GM23338 (cell line): ENCODE measurements around the gene NDUFS7. TPM values are rescaled to one million over a fixed set of nuclear protein-coding genes. Genes with fewer than 3 reads are reported as not detected.

ENCODE experiments used
- ATAC-seq: fragments of 200-7000 bp; cut with Tn5 transposase; 3 replicates; pipeline ENCODE4 v1.9.1; 2020
- DNase-seq: peaks from one replicate; pipeline ENCODE4 v3.0.0-alpha.2; 2015; ENCODE audit warnings: low spot score
- H2AFZ ChIP-seq: fragments of 200-600 bp; sonication (generic); 2 replicates; pipeline ENCODE4 v1.8.0; 2016; ENCODE audit warnings: antibody characterized with exemption, mild to moderate bottlenecking, moderate library complexity
- H3F3A ChIP-seq: fragments of 200-600 bp; sonication (generic); replicated peaks from 2 replicates; pipeline ENCODE4 v1.8.0; 2017; ENCODE audit warnings: antibody characterized with exemption, mixed run types, low read depth
- H3K27ac ChIP-seq: fragments of 200-600 bp; sonication (generic); 2 replicates; pipeline ENCODE4 v1.6.1; 2016; ENCODE audit warnings: low read depth
- H3K27me3 ChIP-seq: fragments of 200-600 bp; sonication (generic); 2 replicates; pipeline ENCODE4 v1.8.0; 2016; ENCODE audit warnings: mild to moderate bottlenecking, mixed run types, moderate library complexity; ENCODE audit not compliant: insufficient read depth
- H3K36me3 ChIP-seq: fragments of 200-600 bp; sonication (generic); 2 replicates; pipeline ENCODE4 v1.8.0; 2016; ENCODE audit warnings: mild to moderate bottlenecking; ENCODE audit not compliant: insufficient read depth
- H3K4me1 ChIP-seq: fragments of 200-600 bp; sonication (generic); 2 replicates; pipeline ENCODE4 v1.8.0; 2016; ENCODE audit warnings: mild to moderate bottlenecking, moderate library complexity; ENCODE audit not compliant: insufficient read depth
- H3K4me2 ChIP-seq: fragments of 200-600 bp; sonication (generic); 2 replicates; pipeline ENCODE4 v1.7.1; 2017; ENCODE audit warnings: mixed run types
- H3K4me3 ChIP-seq: fragments of 200-600 bp; sonication (generic); 2 replicates; pipeline ENCODE4 v1.6.1; 2016; ENCODE audit warnings: mixed run types
- H3K79me2 ChIP-seq: fragments of 200-600 bp; sonication (generic); replicated peaks from 2 replicates; pipeline ENCODE4 v1.8.0; 2017; ENCODE audit warnings: mild to moderate bottlenecking; ENCODE audit not compliant: insufficient read depth
- H3K9me2 ChIP-seq: fragments of 200-600 bp; sonication (generic); 2 replicates; pipeline ENCODE4 v1.8.0; 2017; ENCODE audit not compliant: insufficient read depth
- H4K20me1 ChIP-seq: fragments of 200-600 bp; sonication (generic); replicated peaks from 2 replicates; pipeline ENCODE4 v1.8.0; 2017; ENCODE audit warnings: mild to moderate bottlenecking; ENCODE audit not compliant: insufficient read depth
- H3K27ac Mint-ChIP-seq: 2 replicates; pipeline ENCODE4 v1.8.0; 2020; ENCODE audit warnings: inconsistent platforms, mild to moderate bottlenecking, moderate library complexity, mixed read lengths
- H3K27me3 Mint-ChIP-seq: 3 replicates; pipeline ENCODE4 v1.8.0; 2022; ENCODE audit warnings: low read depth, mild to moderate bottlenecking, moderate library complexity, mixed read lengths, inconsistent platforms; ENCODE audit not compliant: insufficient read depth, poor library complexity
- H3K36me3 Mint-ChIP-seq: 3 replicates; pipeline ENCODE4 v1.8.0; 2021; ENCODE audit warnings: low read depth, mild to moderate bottlenecking, inconsistent platforms, moderate library complexity, mixed read lengths
- H3K4me1 Mint-ChIP-seq: 3 replicates; pipeline ENCODE4 v1.8.0; 2020; ENCODE audit warnings: mild to moderate bottlenecking, inconsistent platforms, mixed read lengths
- H3K4me3 Mint-ChIP-seq: 3 replicates; pipeline ENCODE4 v1.8.0; 2021; ENCODE audit warnings: moderate library complexity, mild to moderate bottlenecking, inconsistent platforms, mixed read lengths
- H3K9me3 Mint-ChIP-seq: 3 replicates; pipeline ENCODE4 v1.8.0; 2020; ENCODE audit warnings: moderate library complexity, mild to moderate bottlenecking, inconsistent platforms, mixed read lengths
- CREB1 ChIP-seq: fragments of 250-450 bp; sonication (Bioruptor Pico); IDR thresholded peaks from 2 replicates; pipeline ENCODE4 v1.5.0; 2020; ENCODE audit warnings: low read depth, mild to moderate bottlenecking, moderate library complexity
- CTCF ChIP-seq, 2 experiments: fragments of 200-600 bp in 1 of 2; sonication (generic) in 1 of 2; conservative IDR thresholded peaks; 2 replicates each; pipeline versions ENCODE4 v1.5.1 to v1.6.1; 2016 to 2017; ENCODE audit warnings: antibody characterized with exemption in 2 of 2, low read depth in 2 of 2, mild to moderate bottlenecking in 2 of 2, moderate library complexity in 1 of 2
- EZH2 ChIP-seq: fragments of 200-600 bp; sonication (generic); IDR thresholded peaks from one replicate; pipeline ENCODE4 v1.8.0; 2017; ENCODE audit warnings: antibody characterized with exemption, mild to moderate bottlenecking, low read depth; ENCODE audit not compliant: unreplicated experiment
- NANOG ChIP-seq: IDR thresholded peaks from 2 replicates; pipeline ENCODE4 v1.6.1; 2016; ENCODE audit warnings: antibody characterized with exemption, borderline replicate concordance
- REST ChIP-seq: IDR thresholded peaks from one replicate; pipeline ENCODE4 v1.6.1; 2018; ENCODE audit warnings: antibody characterized with exemption; ENCODE audit not compliant: unreplicated experiment
- STAT1 ChIP-seq: IDR thresholded peaks from one replicate; pipeline ENCODE4 v1.6.1; 2016; ENCODE audit warnings: antibody characterized with exemption; ENCODE audit not compliant: unreplicated experiment
- ZNF114 ChIP-seq: fragments of 250-450 bp; sonication (Bioruptor Pico); IDR thresholded peaks from 2 replicates; pipeline ENCODE4 v1.5.0; 2020; ENCODE audit warnings: mild to moderate bottlenecking, moderate library complexity
- ZNF331 ChIP-seq: fragments of 250-450 bp; sonication (Bioruptor Pico); IDR thresholded peaks from 2 replicates; pipeline ENCODE4 v1.5.0; 2020; ENCODE audit warnings: low read depth, mild to moderate bottlenecking, moderate library complexity
- polyA plus RNA-seq: library from polyadenylated mRNA; unstranded; fragments of >200 nt; fragmentation: Nextera tagmentation; extraction: Ambion mirVana; gene quantifications from 2 replicates; pipeline ENCODE4 v1.2.1, GENCODE V29; 2016
- total RNA-seq: library from RNA; depleted of rRNA; stranded (reverse); fragments of >200 nt; shearing (Covaris generic); gene quantifications from 2 replicates; pipeline ENCODE4 v1.2.3, GENCODE V29; 2014
- TF ChIP-seq, protein P1 (sequence below): fragments of 250-450 bp; sonication (Bioruptor Pico); IDR thresholded peaks from 2 replicates; pipeline ENCODE4 v1.5.0; 2020; ENCODE audit warnings: mild to moderate bottlenecking, moderate library complexity

The NDUFS7 gene
- total and polyA plus RNA-seq, 2 experiments from 2014 or later: 132 to 203 TPM

DNA sequence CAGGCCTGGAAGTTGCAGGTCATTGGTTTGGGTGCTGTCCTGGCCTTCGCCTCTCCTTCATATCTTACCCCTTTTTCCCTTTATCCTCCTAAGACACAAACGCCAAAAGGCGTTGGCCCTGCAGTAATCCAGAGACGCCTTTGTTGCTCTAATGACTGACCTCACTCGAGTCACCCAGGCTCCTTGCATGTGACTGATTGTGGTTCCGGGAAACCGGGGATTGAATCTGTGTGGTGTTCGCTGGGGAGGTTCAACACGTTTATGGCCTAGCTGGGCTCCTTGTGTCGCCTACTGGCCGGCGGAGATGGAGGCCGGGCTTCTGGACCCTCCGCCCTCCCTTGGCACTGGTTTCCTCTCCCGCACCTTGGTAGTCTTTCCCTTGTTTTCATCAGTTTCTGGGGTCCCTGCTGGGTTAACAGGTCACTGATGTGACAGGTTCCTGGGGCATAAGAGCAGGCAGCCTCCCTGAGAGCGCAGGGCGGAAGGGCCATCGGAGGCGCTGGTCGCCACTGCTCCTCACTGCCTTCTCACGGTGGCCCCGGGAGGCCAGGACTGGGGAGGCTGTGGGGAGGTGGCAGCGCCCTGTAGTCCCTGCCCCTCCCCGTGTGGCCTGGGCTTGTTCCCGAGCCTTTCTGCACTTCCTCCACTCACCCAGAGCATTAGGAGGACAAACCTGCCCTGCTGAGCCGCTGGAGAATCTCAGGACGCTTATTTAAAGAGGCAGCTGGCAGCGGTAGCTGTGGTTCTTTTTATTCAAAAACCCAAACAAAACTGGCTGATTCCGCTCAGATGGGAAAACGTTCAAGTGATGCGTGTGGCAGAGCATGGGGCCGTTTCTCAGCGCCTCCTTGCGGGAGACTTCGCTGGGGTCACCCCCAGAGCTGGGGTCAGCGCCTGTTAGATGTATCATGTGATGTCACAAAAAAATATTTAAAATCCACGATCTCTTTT is 18.1 kb upstream of the NDUFS7 start (continued):
- no peak for TF ChIP-seq CTCF (conservative IDR thresholded peaks at IDR 0.05; ENCODE audit: low read depth in 2 of 2)

DNA sequence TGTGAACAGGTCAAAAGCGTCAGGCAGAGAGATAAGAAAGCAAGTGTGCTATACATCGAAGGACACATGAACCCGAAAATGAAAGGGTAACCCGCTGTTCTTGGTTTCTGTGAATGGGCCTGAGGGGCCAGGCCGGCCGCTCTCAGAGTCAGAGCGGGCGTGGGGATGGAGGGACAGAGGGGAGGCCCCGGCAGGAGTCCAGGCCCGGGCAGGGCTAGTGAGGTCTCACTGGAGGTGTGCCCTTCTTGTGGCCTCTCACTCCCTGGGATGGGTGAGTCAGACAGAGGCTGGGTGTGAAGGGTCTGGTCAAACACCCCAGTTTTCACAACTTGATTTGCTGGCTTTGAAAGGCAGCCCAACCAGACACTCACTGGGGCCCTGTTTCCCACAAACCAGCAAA is 17.4 kb upstream of the NDUFS7 start:
- H4K20me1 ChIP-seq: peaks cover 12% of the 10 kb centered on the region
- no peaks in the 10 kb centered on the region for H3K9me2 ChIP-seq
- H2AFZ ChIP-seq: no peak overlapping the region
- H3K27ac ChIP-seq: no peak overlapping the region
- H3K27me3 ChIP-seq: no peaks in the 10 kb centered on the region
- H3K79me2 ChIP-seq: peaks cover 15% of the 10 kb centered on the region
- H3K9me3 Mint-ChIP-seq: no peaks in the 10 kb centered on the region
- H3K4me3 ChIP-seq: no peak overlapping the region
- DNase-seq (no peak), ATAC-seq (no peak)
- no peak overlapping the region for H3K27ac Mint-ChIP-seq
- H3K36me3 Mint-ChIP-seq: peaks cover 82% of the 10 kb centered on the region
- peaks cover 14% of the 10 kb centered on the region for H3K27me3 Mint-ChIP-seq
- no peak overlapping the region for H3K4me3 Mint-ChIP-seq
- H3K4me1 Mint-ChIP-seq: no peaks in the 10 kb centered on the region; the same call in 2 of the 3 replicates
- H3F3A ChIP-seq: peaks cover 27% of the 10 kb centered on the region; the same call in 1 of the 2 replicates
- no peaks in the 10 kb centered on the region for H3K4me1 ChIP-seq
- H3K4me2 ChIP-seq: no peak overlapping the region
- H3K36me3 ChIP-seq: peaks cover 26% of the 10 kb centered on the region; the same call in 1 of the 2 replicates
- no peak for TF ChIP-seq ZNF331
- no peak for TF ChIP-seq CREB1 (CRISPR knock-in tag)
- TF ChIP-seq, protein P1, sequence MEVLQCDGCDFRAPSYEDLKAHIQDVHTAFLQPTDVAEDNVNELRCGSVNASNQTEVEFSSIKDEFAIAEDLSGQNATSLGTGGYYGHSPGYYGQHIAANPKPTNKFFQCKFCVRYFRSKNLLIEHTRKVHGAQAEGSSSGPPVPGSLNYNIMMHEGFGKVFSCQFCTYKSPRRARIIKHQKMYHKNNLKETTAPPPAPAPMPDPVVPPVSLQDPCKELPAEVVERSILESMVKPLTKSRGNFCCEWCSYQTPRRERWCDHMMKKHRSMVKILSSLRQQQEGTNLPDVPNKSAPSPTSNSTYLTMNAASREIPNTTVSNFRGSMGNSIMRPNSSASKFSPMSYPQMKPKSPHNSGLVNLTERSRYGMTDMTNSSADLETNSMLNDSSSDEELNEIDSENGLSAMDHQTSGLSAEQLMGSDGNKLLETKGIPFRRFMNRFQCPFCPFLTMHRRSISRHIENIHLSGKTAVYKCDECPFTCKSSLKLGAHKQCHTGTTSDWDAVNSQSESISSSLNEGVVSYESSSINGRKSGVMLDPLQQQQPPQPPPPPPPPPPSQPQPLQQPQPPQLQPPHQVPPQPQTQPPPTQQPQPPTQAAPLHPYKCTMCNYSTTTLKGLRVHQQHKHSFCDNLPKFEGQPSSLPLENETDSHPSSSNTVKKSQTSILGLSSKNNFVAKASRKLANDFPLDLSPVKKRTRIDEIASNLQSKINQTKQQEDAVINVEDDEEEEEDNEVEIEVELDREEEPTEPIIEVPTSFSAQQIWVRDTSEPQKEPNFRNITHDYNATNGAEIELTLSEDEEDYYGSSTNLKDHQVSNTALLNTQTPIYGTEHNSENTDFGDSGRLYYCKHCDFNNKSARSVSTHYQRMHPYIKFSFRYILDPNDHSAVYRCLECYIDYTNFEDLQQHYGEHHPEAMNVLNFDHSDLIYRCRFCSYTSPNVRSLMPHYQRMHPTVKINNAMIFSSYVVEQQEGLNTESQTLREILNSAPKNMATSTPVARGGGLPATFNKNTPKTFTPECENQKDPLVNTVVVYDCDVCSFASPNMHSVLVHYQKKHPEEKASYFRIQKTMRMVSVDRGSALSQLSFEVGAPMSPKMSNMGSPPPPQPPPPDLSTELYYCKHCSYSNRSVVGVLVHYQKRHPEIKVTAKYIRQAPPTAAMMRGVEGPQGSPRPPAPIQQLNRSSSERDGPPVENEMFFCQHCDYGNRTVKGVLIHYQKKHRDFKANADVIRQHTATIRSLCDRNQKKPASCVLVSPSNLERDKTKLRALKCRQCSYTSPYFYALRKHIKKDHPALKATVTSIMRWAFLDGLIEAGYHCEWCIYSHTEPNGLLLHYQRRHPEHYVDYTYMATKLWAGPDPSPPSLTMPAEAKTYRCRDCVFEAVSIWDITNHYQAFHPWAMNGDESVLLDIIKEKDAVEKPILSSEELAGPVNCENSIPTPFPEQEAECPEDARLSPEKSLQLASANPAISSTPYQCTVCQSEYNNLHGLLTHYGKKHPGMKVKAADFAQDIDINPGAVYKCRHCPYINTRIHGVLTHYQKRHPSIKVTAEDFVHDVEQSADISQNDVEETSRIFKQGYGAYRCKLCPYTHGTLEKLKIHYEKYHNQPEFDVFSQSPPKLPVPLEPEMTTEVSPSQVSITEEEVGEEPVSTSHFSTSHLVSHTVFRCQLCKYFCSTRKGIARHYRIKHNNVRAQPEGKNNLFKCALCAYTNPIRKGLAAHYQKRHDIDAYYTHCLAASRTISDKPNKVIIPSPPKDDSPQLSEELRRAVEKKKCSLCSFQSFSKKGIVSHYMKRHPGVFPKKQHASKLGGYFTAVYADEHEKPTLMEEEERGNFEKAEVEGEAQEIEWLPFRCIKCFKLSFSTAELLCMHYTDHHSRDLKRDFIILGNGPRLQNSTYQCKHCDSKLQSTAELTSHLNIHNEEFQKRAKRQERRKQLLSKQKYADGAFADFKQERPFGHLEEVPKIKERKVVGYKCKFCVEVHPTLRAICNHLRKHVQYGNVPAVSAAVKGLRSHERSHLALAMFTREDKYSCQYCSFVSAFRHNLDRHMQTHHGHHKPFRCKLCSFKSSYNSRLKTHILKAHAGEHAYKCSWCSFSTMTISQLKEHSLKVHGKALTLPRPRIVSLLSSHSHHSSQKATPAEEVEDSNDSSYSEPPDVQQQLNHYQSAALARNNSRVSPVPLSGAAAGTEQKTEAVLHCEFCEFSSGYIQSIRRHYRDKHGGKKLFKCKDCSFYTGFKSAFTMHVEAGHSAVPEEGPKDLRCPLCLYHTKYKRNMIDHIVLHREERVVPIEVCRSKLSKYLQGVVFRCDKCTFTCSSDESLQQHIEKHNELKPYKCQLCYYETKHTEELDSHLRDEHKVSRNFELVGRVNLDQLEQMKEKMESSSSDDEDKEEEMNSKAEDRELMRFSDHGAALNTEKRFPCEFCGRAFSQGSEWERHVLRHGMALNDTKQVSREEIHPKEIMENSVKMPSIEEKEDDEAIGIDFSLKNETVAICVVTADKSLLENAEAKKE (CRISPR knock-in tag): no peak
- TF ChIP-seq NANOG: no peak
- TF ChIP-seq ZNF114 (CRISPR knock-in tag): no peak
- TF ChIP-seq EZH2: no peak
- no peak for TF ChIP-seq REST
- no peak for TF ChIP-seq CTCF (conservative IDR thresholded peaks at IDR 0.05; ENCODE audit: low read depth in 2 of 2)
- TF ChIP-seq STAT1: no peak
